ENCODE data around the gene FANCC.

FANCC gene

DNA sequence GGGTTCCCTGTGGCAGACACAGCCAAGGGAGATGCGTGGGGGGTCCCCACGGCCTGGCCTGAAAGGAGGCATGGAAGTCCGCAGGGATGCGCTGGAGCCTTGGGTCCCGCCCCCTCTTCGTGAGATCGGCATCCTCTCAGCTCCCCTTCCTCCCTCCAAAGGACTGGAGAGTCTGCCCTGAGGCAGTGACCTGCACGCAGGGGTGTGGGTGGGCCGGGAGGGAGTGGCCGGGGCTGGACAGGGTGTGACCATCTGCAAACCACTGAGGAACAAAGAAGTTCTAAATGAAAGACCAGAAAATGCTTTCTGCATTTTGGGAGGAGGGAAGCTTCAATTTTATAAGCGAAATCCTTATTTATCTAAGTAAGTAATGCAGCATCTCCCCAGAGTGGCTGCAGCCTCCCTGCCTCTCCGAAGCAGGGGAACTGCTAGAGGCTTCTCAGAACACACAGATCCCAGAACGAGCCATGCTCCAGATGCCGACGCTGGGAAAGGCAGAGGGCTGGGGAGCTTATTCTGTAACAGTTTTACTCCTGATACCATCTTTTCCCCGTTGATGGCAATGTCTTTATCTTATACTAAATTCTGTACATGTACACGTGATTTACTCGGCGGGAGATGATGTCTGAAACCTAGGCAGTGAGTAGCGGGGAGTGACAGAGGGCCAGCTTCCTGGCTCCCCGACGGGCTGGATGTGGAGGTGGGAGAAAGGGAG lies 221.7 kb downstream of the FANCC start:
- DNase-seq = no peak

DNA sequence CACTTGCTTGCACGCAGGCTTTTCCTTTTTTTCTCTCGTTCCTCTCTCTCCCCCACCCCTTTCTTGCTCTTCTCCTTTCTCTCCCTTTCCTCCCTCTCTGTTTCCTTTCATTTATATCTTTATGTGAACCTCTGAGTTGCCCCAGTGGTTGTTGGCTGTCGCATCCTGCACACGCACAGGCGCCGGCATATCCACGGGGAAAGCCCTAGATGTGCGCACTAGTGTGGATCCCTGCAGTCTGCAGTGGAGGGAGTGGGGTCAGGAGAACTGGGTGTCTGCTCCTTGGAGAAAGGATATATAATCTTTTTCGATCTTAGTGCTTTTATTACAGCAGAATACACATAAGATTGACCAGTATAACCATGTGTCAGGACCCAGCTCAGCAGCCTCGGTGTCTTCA lies 223.5 kb downstream of the FANCC start:
- DNase-seq = no peak

- no peak for DNase-seq
Measured at GRCh38 chr9:95093586-95093985, 223.9 kb downstream of the FANCC start.

GRCh38 chr9:95092262-95093072 lies 225.0 kb downstream of the FANCC start:
- DNase-seq = no peak

GRCh38 chr9:95091601-95092261 lies 225.8 kb downstream of the FANCC start:
- no peak for DNase-seq

DNA sequence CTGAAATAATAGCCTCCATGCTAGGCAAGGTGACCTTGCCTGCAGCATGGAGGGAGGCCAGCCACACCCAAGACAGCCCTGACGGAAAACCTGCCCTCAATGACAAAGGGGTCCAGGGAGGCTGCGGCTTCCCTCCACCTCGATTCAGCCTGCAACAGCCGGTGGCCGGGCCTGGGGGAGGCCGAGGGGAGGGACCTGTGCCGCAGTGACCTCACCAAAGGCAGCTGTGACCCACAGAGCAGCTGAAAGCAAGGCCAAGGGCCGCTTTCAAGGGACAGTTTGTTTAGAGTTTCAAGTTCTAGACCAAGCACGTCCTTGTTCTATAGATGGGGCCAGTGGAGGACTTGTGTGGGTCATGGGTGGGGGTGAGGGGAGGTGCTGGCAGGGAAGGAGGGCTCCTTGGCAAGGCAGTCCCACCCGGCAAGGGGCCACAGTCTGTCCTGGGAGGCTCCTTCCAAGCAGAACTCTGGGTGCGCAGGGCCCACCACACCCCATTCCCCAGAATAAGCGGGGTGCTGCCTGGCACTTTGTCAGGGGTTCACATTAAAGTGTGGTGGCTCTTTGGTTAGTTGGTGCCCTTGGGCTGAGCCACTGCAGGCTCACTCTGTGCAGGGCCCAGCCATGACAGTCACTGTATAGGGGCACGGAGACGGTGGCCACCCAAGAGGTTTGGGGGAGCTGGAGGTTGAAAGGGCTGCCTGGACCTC lies 226.5 kb downstream of the FANCC start:
- no peak for DNase-seq

GRCh38 chr9:95090023-95090791 lies 227.3 kb downstream of the FANCC start:
- no peak for DNase-seq

DNA sequence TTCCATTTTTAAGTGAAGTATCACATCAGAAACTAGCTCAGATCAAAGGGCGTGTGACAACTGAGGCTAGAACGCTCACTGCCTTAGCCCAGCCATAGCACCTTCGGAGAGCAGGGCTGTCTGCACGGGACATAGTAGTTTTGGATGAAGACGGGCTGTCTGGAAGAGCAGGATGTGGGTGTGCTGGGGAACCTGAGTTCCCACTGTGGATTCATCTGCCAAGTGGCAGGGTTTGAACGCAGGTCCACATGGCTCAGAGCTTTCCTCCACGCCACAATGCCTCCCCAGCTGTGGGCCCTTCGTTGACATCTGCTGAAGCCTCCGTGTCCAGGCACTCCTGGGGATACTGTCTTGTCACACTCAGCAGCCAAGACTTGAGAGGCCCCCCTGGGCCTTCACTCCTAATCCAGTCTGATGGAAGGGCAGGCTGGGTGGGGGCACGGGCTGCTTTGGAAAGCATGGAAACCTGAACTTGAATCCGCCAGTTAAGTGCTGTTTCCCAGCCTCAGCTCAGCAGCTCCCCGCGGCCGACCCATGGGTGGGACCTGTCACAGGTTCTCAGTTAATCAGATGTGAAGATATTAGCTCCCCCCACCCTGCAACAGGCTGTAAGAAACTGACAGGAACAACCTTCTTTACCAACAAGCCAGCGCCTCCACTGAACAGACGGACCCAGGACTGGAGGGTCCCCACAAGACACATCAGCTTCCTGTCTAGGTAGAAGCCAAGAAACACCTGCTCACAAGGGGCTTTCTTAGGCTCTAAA lies 228.1 kb downstream of the FANCC start:
- DNase-seq = no peak

- DNase-seq = no peak
Measured at GRCh38 chr9:95088421-95089161, 228.9 kb downstream of the FANCC start.

GRCh38 chr9:95087659-95088242 lies 229.8 kb downstream of the FANCC start:
- DNase-seq = no peak

DNA sequence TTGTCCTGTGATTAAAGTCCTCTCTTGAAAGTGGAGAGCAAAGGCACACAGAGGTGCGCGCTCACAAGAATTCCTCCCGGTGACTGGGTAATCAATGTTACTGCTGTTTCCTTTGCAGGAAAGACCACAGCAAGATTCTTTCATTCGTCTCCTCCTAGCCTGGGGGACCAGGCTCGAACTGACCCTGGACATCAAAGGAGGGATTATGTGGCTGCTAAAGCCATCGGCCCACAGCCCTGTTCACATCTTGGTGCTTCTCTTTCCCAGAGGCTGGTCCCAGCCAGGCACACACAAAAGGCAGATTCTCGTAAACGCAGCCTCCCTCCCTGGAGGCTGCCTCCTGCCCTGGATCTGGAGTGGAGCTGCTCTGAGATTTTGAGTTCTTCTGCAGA lies 230.9 kb downstream of the FANCC start:
- DNase-seq = no peak

GRCh38 chr9:95085861-95086563 lies 231.5 kb downstream of the FANCC start:
- no peak for DNase-seq

DNA sequence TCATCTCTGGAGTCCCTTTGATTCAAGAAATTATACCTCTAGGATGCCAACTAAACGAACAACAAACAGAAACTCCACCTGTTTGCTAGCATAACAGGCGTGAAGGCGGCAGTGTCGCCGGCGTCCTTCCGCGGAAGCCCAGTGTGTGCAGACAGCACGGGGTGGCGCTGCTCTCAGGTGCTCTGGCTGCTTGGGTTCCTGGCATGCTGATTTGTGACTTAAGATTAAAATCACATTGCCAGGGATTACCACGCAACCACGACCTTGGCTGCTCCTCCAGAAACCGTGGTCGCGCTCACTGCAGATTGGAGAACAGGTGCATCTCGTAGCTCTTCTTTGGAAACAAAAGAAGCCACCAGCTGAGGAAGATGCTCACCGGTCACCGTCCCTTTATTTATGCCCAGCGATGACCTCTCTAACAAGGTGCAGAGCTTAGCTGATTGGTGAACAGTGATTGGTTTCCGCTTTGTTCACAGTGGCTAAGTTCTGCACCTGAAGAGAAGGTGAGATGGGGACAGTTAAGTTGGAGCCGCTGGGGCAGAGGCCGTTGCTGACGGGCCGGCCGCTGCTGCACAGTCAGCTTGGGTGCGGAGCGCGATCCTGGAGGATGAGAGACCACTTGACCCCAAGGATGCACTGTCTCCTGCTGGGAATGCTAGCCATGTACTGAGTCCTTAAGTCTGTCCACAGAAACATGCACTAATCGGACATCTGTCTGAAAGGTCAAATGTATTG lies 232.3 kb downstream of the FANCC start:
- no peak for DNase-seq

- DNase-seq = no peak
Measured at GRCh38 chr9:95084254-95084934, 233.1 kb downstream of the FANCC start.

- DNase-seq = no peak
Measured at GRCh38 chr9:95083086-95083768, 234.3 kb downstream of the FANCC start.

DNA sequence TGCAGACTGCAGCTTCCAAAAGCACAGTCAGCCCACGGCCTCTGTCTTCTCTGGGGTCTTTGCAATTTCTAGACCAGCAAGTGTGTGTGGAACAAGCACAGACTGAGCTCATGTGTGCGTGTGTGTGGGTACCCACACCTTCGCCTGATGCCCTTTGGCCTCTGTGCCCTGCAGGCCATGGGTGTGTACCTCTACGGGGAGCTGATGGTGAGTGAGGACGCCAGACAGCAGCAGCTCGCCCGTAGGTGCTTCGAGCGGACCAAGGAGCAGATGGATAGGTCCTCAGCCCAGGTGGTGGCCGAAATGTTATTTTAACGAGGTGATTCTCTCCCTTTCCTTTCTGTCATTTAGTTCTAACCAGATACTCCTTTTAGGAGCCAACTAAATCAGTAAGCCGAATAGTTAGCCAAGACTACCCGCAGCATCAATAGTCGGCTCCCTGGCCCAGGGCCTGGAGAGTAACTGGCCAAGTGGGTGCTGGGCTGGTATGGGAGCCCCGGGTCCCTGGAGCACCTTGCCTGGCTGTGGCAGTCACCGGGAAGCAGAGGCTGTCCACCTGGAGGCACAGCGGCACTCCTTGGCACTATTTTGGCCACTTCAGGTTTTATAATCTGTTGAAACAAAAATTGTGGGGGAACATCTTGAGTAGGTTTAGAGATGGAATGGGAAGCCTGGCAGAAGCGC lies 235.0 kb downstream of the FANCC start:
- no peak for DNase-seq

- no peak for DNase-seq
Measured at GRCh38 chr9:95081998-95082397, 235.5 kb downstream of the FANCC start.

Measured in stimulated activated CD4-positive, alpha-beta T cell treated with anti-CD3 and anti-CD28 coated beads, Interleukin-1b, Interleukin-23, amount 100 ng/mL, for 48 hours (primary cell).